ENCODE measurements around the gene FBXO22. TPM values are rescaled to one million over a fixed set of nuclear protein-coding genes. Genes with fewer than 3 reads are reported as not detected.
"Not testable (repeated sequence)": the region's sequence is repeated elsewhere in the genome, so short reads cannot be mapped to it uniquely, and the experiment has no call there.

The FBXO22 gene
- total RNA-seq, 1 donor from 2014 or later: 20.4 TPM

DNA sequence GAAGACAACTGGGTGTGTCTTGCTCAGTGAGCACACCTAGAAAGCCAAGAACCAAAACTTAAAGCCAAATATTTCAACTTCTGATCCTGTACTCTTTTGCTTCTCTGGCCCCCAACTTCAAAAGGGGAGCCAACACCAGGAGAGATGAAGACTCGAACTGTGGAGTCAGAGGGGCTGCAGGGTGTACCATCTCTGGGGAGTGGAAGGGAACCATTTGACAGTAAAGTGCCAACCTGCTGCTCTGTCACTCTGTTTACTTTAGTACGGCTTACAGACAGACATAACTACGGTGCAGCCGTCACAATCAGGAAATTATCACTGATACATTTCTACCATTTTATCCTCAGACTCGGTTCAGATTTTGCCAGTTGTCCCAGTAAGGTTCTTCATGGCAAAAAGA is 1.6 kb downstream of the FBXO22 start:
- H3K4me1 ChIP-seq: peaks cover 21% of the 10 kb centered on the region
- H3K9me3 ChIP-seq: no peaks in the 10 kb centered on the region
- H3K36me3 ChIP-seq: peaks cover 17% of the 10 kb centered on the region
- H3K4me3 ChIP-seq: no peak overlapping the region
- ATAC-seq: no peak
- H3K27me3 ChIP-seq (ENCODE audit: low read depth): no peaks in the 10 kb centered on the region
- TF ChIP-seq, protein P1, sequence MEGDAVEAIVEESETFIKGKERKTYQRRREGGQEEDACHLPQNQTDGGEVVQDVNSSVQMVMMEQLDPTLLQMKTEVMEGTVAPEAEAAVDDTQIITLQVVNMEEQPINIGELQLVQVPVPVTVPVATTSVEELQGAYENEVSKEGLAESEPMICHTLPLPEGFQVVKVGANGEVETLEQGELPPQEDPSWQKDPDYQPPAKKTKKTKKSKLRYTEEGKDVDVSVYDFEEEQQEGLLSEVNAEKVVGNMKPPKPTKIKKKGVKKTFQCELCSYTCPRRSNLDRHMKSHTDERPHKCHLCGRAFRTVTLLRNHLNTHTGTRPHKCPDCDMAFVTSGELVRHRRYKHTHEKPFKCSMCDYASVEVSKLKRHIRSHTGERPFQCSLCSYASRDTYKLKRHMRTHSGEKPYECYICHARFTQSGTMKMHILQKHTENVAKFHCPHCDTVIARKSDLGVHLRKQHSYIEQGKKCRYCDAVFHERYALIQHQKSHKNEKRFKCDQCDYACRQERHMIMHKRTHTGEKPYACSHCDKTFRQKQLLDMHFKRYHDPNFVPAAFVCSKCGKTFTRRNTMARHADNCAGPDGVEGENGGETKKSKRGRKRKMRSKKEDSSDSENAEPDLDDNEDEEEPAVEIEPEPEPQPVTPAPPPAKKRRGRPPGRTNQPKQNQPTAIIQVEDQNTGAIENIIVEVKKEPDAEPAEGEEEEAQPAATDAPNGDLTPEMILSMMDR (IDR thresholded peaks at IDR 0.05): no peak
- intact Hi-C loops (cut with DNase I): no loop called here
- DNase-seq: no peak
- H3K27ac ChIP-seq: no peak overlapping the region

DNA sequence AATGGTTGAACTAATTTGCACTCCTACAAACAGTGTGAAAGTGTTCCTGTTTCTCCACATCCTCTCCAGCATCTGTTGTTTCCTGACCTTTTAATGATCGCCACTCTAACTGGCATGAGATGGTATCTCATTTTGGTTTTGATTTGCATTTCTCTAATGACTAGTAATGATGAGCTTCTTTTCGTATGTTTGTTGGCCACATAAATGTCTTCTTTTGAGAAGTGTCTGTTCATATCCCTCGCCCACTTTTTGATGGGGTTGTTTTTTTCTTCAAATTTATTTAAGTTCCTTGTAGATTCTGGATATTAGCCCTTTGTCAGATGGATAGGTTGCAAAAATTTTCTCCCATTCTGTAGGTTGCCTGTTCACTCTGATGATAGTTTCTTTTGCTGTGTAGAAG is 6.7 kb downstream of the FBXO22 start:
- intact Hi-C loops (cut with DNase I); H3K27me3 ChIP-seq (ENCODE audit: low read depth); H3K27ac ChIP-seq; H3K9me3 ChIP-seq; ATAC-seq; H3K4me1 ChIP-seq; DNase-seq; H3K4me3 ChIP-seq: not testable (repeated sequence)
- peaks cover 39% of the 10 kb centered on the region for H3K36me3 ChIP-seq

DNA sequence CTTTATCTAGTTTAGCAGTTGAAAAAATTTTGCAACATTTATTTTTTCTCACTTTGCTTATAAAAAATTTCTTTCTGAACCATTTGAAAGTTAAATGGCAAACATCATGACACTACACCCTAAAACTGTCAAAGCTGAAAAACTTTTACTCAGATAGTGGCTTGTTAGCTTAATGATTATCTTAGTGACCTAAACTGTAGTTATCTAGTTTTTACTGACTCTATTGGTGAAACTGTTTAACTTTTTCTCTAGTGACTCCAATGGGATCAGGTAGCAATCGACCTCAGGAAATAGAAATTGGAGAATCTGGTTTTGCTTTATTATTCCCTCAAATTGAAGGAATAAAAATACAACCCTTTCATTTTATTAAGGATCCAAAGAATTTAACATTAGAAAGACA is 13.3 kb downstream of the FBXO22 start:
- Histone ChIP-seq H3K36me3 (peaks cover 70% of the 10 kb centered on the region), H3K4me1 (peaks cover 1% of the 10 kb centered on the region), H3K4me3 (no peak overlapping the region), H3K9me3 (no peaks in the 10 kb centered on the region), H3K27ac (no peak overlapping the region), H3K27me3 (ENCODE audit: low read depth) (no peaks in the 10 kb centered on the region)
- no peak for ATAC-seq
- intact Hi-C loops (cut with DNase I): no loop called here
- TF ChIP-seq, protein P1 (IDR thresholded peaks at IDR 0.05): no peak
- no peak for DNase-seq

DNA sequence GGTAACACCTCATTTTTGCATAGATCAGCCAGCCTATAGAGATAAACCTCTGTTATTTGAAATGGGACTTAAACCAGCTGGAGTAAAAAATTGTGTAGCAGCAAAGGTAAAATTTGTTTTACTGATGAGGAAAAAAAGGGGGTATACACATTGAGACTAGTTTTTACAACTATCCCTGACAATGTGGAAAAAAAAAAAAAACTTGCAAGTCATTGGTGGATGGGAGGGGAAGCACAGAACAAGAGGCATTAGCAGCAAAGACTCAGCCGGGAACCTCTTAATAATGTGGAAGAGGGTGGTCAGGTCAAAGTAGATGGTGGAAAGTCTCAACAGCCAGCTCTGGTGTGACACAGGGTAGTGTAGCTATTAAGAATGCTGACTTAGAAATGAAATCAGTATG is 14.5 kb downstream of the FBXO22 start:
- peaks cover 11% of the 10 kb centered on the region for H3K4me1 ChIP-seq
- DNase-seq (no peak), ATAC-seq (no peak)
- H3K36me3 ChIP-seq: peaks cover 67% of the 10 kb centered on the region
- H3K27me3 ChIP-seq (ENCODE audit: low read depth): no peaks in the 10 kb centered on the region
- intact Hi-C loops (cut with DNase I): no loop called here
- H3K27ac ChIP-seq: no peak overlapping the region
- no peak overlapping the region for H3K4me3 ChIP-seq
- H3K9me3 ChIP-seq: no peaks in the 10 kb centered on the region
- TF ChIP-seq, protein P1 (IDR thresholded peaks at IDR 0.05): no peak

DNA sequence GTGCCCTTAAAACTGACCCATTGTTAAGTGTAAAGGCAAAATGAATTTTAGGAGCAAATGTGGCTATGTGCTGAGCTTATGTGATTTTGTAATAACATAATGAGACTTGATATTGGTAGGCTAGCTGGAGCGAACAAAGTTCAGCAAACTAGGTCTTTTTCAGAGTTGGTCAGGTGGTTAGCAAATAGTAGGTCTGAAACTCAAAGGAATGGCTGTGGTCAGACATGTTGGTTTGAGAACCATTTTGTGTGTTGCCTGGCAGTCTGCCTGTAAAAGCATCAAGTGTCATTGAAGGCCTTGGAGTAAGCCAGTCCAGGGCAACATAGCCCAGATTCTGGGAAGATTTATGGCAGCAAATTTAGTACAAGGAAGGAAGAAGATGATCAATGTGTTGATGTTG is 16.4 kb downstream of the FBXO22 start:
- Histone ChIP-seq H3K9me3 (no peaks in the 10 kb centered on the region), H3K27me3 (ENCODE audit: low read depth) (no peaks in the 10 kb centered on the region), H3K36me3 (peaks cover 48% of the 10 kb centered on the region), H3K27ac (no peak overlapping the region), H3K4me1 (peaks cover 11% of the 10 kb centered on the region), H3K4me3 (no peak overlapping the region)
- ATAC-seq (no peak), DNase-seq (no peak)
- TF ChIP-seq, protein P1 (IDR thresholded peaks at IDR 0.05): no peak
- intact Hi-C loops (cut with DNase I): no loop called here

DNA sequence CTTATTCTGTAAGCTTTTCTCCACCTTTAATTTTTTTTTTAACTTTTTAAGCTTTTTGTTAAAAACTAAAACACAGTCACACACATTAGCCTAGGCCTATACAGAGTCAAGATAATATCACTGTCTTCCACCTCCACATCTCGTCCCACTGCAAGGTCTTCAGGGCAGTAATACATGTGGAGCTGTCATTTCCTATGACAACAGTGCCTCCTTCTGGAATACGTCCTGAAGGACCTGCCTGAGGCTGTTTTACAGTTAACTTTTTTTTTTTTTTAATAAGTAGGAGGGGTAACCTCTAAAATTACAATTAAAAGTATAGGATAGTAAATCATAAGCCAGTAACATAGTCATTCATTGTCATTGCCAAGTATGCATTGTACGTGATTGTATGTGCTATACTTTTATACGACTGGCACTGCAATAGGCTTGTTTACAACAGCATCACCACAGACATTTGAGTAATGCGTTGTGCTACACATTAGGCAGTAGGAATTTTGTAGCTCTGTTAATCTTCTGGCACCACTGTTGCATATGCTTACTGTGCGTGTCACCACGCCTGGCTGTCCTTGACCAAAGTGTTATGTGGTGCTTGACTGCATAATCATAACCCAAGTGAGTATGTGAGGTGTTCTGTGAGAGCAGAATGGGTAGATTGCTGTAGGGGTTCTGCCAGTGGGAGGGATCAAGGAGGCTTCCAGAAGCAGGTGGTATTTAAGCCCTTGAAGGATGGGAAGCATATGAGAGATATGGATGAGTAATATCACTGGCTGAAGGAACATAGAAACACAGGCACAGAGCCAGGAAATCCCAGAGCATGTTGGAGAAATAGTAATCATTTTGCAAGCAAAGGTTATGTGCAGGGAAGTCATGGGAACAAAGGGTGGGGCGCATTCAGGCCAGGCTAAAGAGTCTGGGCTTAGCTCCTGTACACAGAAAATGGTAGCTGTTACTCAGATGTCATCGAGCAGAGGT is 18.3 kb downstream of the FBXO22 start:
- H3K4me1 ChIP-seq: peaks cover 11% of the 10 kb centered on the region
- H3K27ac ChIP-seq: no peak overlapping the region
- peaks cover 33% of the 10 kb centered on the region for H3K36me3 ChIP-seq
- ATAC-seq: peak in 1 of 2 donors; percentile 28
- no peak for DNase-seq
- H3K4me3 ChIP-seq: no peak overlapping the region
- no peaks in the 10 kb centered on the region for H3K27me3 ChIP-seq (ENCODE audit: low read depth)
- TF ChIP-seq, protein P1 (IDR thresholded peaks at IDR 0.05): peak; percentile 36
- H3K9me3 ChIP-seq: no peaks in the 10 kb centered on the region
- intact Hi-C loops (cut with DNase I): no loop called here
